ENCODE measurements around the gene DBNL. TPM values are rescaled to one million over a fixed set of nuclear protein-coding genes. Genes with fewer than 3 reads are reported as not detected.

The DBNL gene
- total RNA-seq, 1 donor from 2014 or later: 95.5 TPM

- no peaks in the 10 kb centered on the region for H3K27me3 Mint-ChIP-seq (ENCODE audit: low read depth)
- TF ChIP-seq CTCF (IDR thresholded peaks at IDR 0.05): peak; percentile 94
- peak overlapping the region; percentile 79 for H3K27ac Mint-ChIP-seq (ENCODE audit: unreplicated experiment)
- H3K9me3 Mint-ChIP-seq (ENCODE audit: low read depth): no peaks in the 10 kb centered on the region
- no peak overlapping the region for H3K4me3 Mint-ChIP-seq (ENCODE audit: unreplicated experiment)
- peaks cover 29% of the 10 kb centered on the region for H3K4me1 Mint-ChIP-seq (ENCODE audit: low read depth)
- peak; percentile 95 for DNase-seq (ENCODE audit: low spot score)
- H3K36me3 Mint-ChIP-seq (ENCODE audit: low read depth): peaks cover 7% of the 10 kb centered on the region
These were observed 28.1 kb downstream of the DBNL start for GRCh38 chr7:44072364-44073231.

- no peak overlapping the region for H3K4me3 Mint-ChIP-seq (ENCODE audit: unreplicated experiment)
- DNase-seq (ENCODE audit: low spot score): peak; percentile 92
- peak overlapping the region; percentile 22 for H3K27ac Mint-ChIP-seq (ENCODE audit: unreplicated experiment)
- peaks cover 15% of the 10 kb centered on the region for H3K36me3 Mint-ChIP-seq (ENCODE audit: low read depth)
- H3K9me3 Mint-ChIP-seq (ENCODE audit: low read depth): no peaks in the 10 kb centered on the region
- no peaks in the 10 kb centered on the region for H3K27me3 Mint-ChIP-seq (ENCODE audit: low read depth)
- TF ChIP-seq CTCF (IDR thresholded peaks at IDR 0.05): no peak
- peaks cover 27% of the 10 kb centered on the region for H3K4me1 Mint-ChIP-seq (ENCODE audit: low read depth)
These were observed 29.3 kb downstream of the DBNL start for GRCh38 chr7:44073664-44074348.

- Mint-ChIP-seq H3K27me3 (ENCODE audit: low read depth) (no peaks in the 10 kb centered on the region), H3K36me3 (ENCODE audit: low read depth) (peaks cover 15% of the 10 kb centered on the region), H3K27ac (ENCODE audit: unreplicated experiment) (no peak overlapping the region), H3K9me3 (ENCODE audit: low read depth) (no peaks in the 10 kb centered on the region), H3K4me3 (ENCODE audit: unreplicated experiment) (no peak overlapping the region), H3K4me1 (ENCODE audit: low read depth) (peaks cover 27% of the 10 kb centered on the region)
- DNase-seq (ENCODE audit: low spot score): no peak
- no peak for TF ChIP-seq CTCF (IDR thresholded peaks at IDR 0.05)
These were observed 29.8 kb downstream of the DBNL start for GRCh38 chr7:44074349-44074695.

GRCh38 chr7:44075296-44076075 is 31.0 kb downstream of the DBNL start:
- Mint-ChIP-seq H3K4me3 (ENCODE audit: unreplicated experiment) (no peak overlapping the region), H3K9me3 (ENCODE audit: low read depth) (no peaks in the 10 kb centered on the region), H3K27me3 (ENCODE audit: low read depth) (no peaks in the 10 kb centered on the region), H3K4me1 (ENCODE audit: low read depth) (peaks cover 28% of the 10 kb centered on the region), H3K36me3 (ENCODE audit: low read depth) (peaks cover 15% of the 10 kb centered on the region), H3K27ac (ENCODE audit: unreplicated experiment) (no peak overlapping the region)
- peak; percentile 66 for DNase-seq (ENCODE audit: low spot score)
- no peak for TF ChIP-seq CTCF (IDR thresholded peaks at IDR 0.05)

Measured in chondrocyte (in vitro differentiated cells).